A673 (cell line): ENCODE measurements around the gene AKAP6. TPM values are rescaled to one million over a fixed set of nuclear protein-coding genes. Genes with fewer than 3 reads are reported as not detected.
"Not testable (repeated sequence)": the region's sequence is repeated elsewhere in the genome, so short reads cannot be mapped to it uniquely, and the experiment has no call there.

ENCODE experiments used
- BruUV-seq: library from RNA; stranded (reverse); fragments of 400-500 nt; replicated peaks from 2 replicates; lab custom pipeline; 2021; lab: Mats Ljungman, UMichigan
- CTCF ChIA-PET: fragments of 300-600 bp; sonication (Branson Sonifier 250); formaldehyde crosslinking; loops from one replicate; lab custom pipeline; 2022; ENCODE audit warnings: antibody characterized with exemption; lab: Charles Lee
- POLR2A ChIA-PET: fragments of 300-600 bp; sonication (Branson Sonifier 250); formaldehyde crosslinking; loops from one replicate; lab custom pipeline; 2022; ENCODE audit warnings: antibody characterized with exemption; ENCODE audit not compliant: low non-redundant PET; lab: Charles Lee
- DNase-seq: peaks from one replicate; pipeline ENCODE4 v3.0.0-alpha.2; 2015; ENCODE audit warnings: low spot score
- H3K27ac ChIP-seq: fragments of 200-600 bp; sonication (generic); 2 replicates; pipeline ENCODE4 v1.5.1; 2016; ENCODE audit warnings: mixed run types, low read depth, mild to moderate bottlenecking, mixed read lengths, antibody characterized with exemption, low read length; ENCODE audit not compliant: poor library complexity, severe bottlenecking
- H3K27me3 ChIP-seq: fragments of 200-600 bp; sonication (generic); replicated peaks from 2 replicates; pipeline ENCODE4 v1.6.1; 2017; ENCODE audit warnings: mixed run types, low read depth, mild to moderate bottlenecking, mixed read lengths, antibody characterized with exemption, low read length; ENCODE audit not compliant: insufficient read depth, poor library complexity
- H3K36me3 ChIP-seq: fragments of 200-600 bp; sonication (generic); 2 replicates; pipeline ENCODE4 v1.6.1; 2016; ENCODE audit warnings: mixed run types, mild to moderate bottlenecking, mixed read lengths, antibody characterized with exemption, low read length; ENCODE audit not compliant: insufficient read depth, poor library complexity, severe bottlenecking
- H3K4me1 ChIP-seq: fragments of 200-600 bp; sonication (generic); 2 replicates; pipeline ENCODE4 v1.6.1; 2017; ENCODE audit warnings: mixed run types, mild to moderate bottlenecking, mixed read lengths, antibody characterized with exemption, low read length; ENCODE audit not compliant: insufficient read depth, poor library complexity, severe bottlenecking
- H3K4me3 ChIP-seq: fragments of 200-600 bp; sonication (generic); 2 replicates; pipeline ENCODE4 v1.5.1; 2016; ENCODE audit warnings: low read depth, mixed run types, mild to moderate bottlenecking, mixed read lengths, low read length; ENCODE audit not compliant: poor library complexity, severe bottlenecking
- H3K9me3 ChIP-seq: fragments of 200-600 bp; sonication (generic); 2 replicates; pipeline ENCODE4 v1.6.1; 2016; ENCODE audit warnings: mixed run types, low read depth, mild to moderate bottlenecking, mixed read lengths, antibody characterized with exemption, low read length; ENCODE audit not compliant: poor library complexity, severe bottlenecking
- EZH2 ChIP-seq: fragments of 200-600 bp; sonication (generic); IDR thresholded peaks from 2 replicates; pipeline ENCODE4 v1.6.1; 2017; ENCODE audit warnings: borderline replicate concordance, low read depth, mild to moderate bottlenecking, mixed read lengths, antibody characterized with exemption, low read length; ENCODE audit not compliant: poor library complexity, severe bottlenecking
- intact Hi-C: fragments of 100-400 bp; cut with micrococcal nuclease; formaldehyde crosslinking; loops from one replicate; pipeline ENCODE4 v1.10.0; 2022; ENCODE audit not compliant: unreplicated experiment
- total RNA-seq: library from RNA; stranded (reverse); gene quantifications from 2 replicates; pipeline ENCODE4 v1.2.3, GENCODE V29; 2021
- TF ChIP-seq, protein P1 (sequence below): fragments of 300-800, 200-600 bp; sonication (generic); conservative IDR thresholded peaks from 2 replicates; pipeline ENCODE4 v1.5.1; 2017; ENCODE audit warnings: low read depth, mild to moderate bottlenecking, antibody characterized with exemption, low read length, moderate library complexity, mixed read lengths

The AKAP6 gene
- total RNA-seq, 1 experiment from 2014 or later: 0.73 TPM

DNA sequence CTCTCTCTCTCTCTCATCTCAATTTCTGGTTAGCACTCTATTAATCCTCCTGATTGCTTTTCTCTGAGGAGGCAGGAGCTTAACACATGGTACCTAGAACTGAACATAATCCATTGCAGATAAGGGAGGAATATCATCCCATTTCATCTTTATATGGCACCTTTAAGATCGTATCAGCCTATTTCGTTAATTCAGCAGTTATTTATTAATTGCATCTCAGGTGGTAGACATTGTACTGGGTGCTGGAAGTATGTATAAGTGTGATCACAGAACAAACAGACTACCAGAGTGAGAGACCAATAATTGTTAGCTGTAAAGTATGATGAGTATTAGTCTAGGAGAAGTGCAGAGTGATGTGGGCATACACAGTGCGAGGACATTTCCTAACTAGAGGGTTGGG lies 39.0 kb downstream of the AKAP6 start:
- POLR2A ChIA-PET: no interaction called here
- Histone ChIP-seq H3K36me3 (no peaks in the 10 kb centered on the region), H3K27me3 (no peaks in the 10 kb centered on the region), H3K4me1 (no peaks in the 10 kb centered on the region), H3K27ac (no peak overlapping the region), H3K9me3 (no peaks in the 10 kb centered on the region), H3K4me3 (no peak overlapping the region)
- intact Hi-C loops: no loop called here
- BruUV-seq: no TSS peak
- no peak for DNase-seq
- TF ChIP-seq EZH2: no peak
- TF ChIP-seq, protein P1, sequence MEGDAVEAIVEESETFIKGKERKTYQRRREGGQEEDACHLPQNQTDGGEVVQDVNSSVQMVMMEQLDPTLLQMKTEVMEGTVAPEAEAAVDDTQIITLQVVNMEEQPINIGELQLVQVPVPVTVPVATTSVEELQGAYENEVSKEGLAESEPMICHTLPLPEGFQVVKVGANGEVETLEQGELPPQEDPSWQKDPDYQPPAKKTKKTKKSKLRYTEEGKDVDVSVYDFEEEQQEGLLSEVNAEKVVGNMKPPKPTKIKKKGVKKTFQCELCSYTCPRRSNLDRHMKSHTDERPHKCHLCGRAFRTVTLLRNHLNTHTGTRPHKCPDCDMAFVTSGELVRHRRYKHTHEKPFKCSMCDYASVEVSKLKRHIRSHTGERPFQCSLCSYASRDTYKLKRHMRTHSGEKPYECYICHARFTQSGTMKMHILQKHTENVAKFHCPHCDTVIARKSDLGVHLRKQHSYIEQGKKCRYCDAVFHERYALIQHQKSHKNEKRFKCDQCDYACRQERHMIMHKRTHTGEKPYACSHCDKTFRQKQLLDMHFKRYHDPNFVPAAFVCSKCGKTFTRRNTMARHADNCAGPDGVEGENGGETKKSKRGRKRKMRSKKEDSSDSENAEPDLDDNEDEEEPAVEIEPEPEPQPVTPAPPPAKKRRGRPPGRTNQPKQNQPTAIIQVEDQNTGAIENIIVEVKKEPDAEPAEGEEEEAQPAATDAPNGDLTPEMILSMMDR: no peak
- CTCF ChIA-PET: no interaction called here

DNA sequence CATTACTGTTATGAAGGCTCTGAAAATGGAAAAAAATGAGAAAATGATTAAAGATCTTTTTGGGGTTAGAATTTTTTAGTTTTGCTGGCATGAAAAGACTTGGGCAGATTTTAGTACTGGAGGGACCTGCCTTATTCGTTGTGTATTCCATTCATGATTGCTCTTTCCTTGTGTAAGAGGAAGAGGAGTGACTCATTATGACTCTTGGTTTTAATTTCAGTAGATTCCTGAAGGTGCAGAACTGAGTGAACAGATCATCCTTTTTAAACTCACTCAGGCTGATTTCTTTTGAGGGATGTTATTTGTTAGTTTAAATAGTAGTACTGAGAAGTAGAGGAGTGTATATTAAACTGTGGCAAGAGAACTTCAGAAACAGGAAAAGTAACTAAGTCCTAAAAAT lies 41.6 kb downstream of the AKAP6 start:
- H3K4me3 ChIP-seq: no peak overlapping the region
- TF ChIP-seq EZH2: no peak
- TF ChIP-seq, protein P1: no peak
- no peaks in the 10 kb centered on the region for H3K4me1 ChIP-seq
- CTCF ChIA-PET: interaction anchor here (0.7 kb wide), 1 partner anchor 387 kb away, joined by 5 read pairs; no protein-coding TSS in a partner anchor
- no TSS peak for BruUV-seq
- no peaks in the 10 kb centered on the region for H3K27me3 ChIP-seq
- H3K36me3 ChIP-seq: no peaks in the 10 kb centered on the region
- no peak for DNase-seq
- no peaks in the 10 kb centered on the region for H3K9me3 ChIP-seq
- POLR2A ChIA-PET: no interaction called here
- H3K27ac ChIP-seq: no peak overlapping the region
- intact Hi-C loops: no loop called here

DNA sequence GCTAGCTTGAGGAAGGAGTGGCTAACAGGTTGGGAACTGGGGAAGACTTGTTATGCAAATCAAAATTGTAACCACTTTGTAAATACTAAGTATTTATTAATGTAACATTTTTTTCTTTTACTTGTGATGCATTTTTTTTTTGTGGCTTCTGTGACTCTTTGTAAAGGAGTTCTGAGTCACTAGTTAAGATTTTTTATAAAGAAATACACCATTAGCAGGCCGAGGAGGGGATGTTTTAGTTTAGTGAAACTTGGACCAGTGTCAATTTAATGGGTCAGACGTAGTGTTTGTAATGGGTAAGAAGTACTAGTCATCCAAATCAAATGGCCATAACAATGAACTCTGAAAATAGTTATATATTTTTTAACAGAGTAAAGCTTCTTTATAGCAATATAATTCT lies 43.1 kb downstream of the AKAP6 start:
- Histone ChIP-seq H3K4me1 (no peaks in the 10 kb centered on the region), H3K36me3 (no peaks in the 10 kb centered on the region), H3K9me3 (no peaks in the 10 kb centered on the region), H3K27me3 (no peaks in the 10 kb centered on the region), H3K4me3 (no peak overlapping the region), H3K27ac (no peak overlapping the region)
- ChIA-PET POLR2A (no interaction called here), CTCF (interaction anchor here (0.7 kb wide), 1 partner anchor 1208 kb away, joined by 5 read pairs; no protein-coding TSS in a partner anchor)
- intact Hi-C loops: no loop called here
- BruUV-seq: no TSS peak
- no peak for DNase-seq
- TF ChIP-seq EZH2: no peak
- TF ChIP-seq, protein P1: no peak

DNA sequence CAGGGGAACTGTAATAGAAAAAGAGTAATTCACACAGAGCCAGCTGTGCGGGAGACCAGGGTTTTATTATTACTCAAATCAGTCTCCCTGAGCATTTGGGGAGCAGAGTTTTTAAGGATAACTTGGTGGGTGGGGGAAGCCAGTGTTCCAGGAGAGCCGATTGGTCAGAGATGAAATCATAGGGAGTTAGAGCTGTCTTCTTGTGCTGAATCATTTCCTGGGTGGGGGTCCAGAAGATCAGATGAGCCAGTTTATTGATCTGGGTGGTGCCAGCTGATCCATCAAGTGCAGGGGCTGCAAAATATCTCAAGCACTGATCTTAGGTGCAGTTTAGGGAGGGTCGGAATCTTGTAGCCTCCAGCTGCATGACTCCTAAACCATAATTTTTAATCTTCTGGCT lies 44.1 kb downstream of the AKAP6 start:
- DNase-seq, CTCF ChIA-PET, H3K4me1 ChIP-seq, BruUV-seq, H3K9me3 ChIP-seq, H3K4me3 ChIP-seq, H3K36me3 ChIP-seq, intact Hi-C loops, H3K27ac ChIP-seq, H3K27me3 ChIP-seq: not testable (repeated sequence)
- POLR2A ChIA-PET: interaction anchor here (0.8 kb wide), 1 partner anchor 1448 kb away, joined by 5 read pairs; no protein-coding TSS in a partner anchor
